Activated CD8-positive, alpha-beta memory T cell treated with anti-CD3 and anti-CD28 coated beads, Interleukin-2, amount 50 U/mL, for 4 hours (primary cell): ENCODE data around the gene EYS.

ENCODE experiments used
- DNase-seq: peaks from one replicate; pipeline ENCODE4 v3.0.0-alpha.2; 2020

Gene EYS

GRCh38 chr6:64213697-64214096 lies 1493.3 kb downstream of the EYS start:
- DNase-seq = no peak

GRCh38 chr6:64197246-64197645 lies 1509.8 kb downstream of the EYS start:
- DNase-seq = no peak

GRCh38 chr6:64186592-64186991 lies 1520.4 kb downstream of the EYS start:
- no peak for DNase-seq

- DNase-seq = no peak
Measured at GRCh38 chr6:64185621-64186020, 1521.4 kb downstream of the EYS start.

GRCh38 chr6:64175296-64175695 lies 1531.7 kb downstream of the EYS start:
- DNase-seq = no peak

GRCh38 chr6:64170316-64170715 lies 1536.7 kb downstream of the EYS start:
- DNase-seq = no peak

GRCh38 chr6:64160486-64160885 lies 1546.5 kb downstream of the EYS start:
- no peak for DNase-seq

- no peak for DNase-seq
Measured at GRCh38 chr6:64155063-64155462, 1552.0 kb downstream of the EYS start.

- DNase-seq = no peak
Measured at GRCh38 chr6:64146876-64147275, 1560.2 kb downstream of the EYS start.

- no peak for DNase-seq
Measured at GRCh38 chr6:64146094-64146493, 1560.9 kb downstream of the EYS start.

- DNase-seq = no peak
Measured at GRCh38 chr6:64145658-64146057, 1561.4 kb downstream of the EYS start.

GRCh38 chr6:64143101-64143500 lies 1563.9 kb downstream of the EYS start:
- no peak for DNase-seq

GRCh38 chr6:64141680-64142079 lies 1565.3 kb downstream of the EYS start:
- no peak for DNase-seq

- no peak for DNase-seq
Measured at GRCh38 chr6:64128301-64129024, 1578.6 kb downstream of the EYS start.

GRCh38 chr6:64123761-64124633 lies 1583.0 kb downstream of the EYS start:
- no peak for DNase-seq

GRCh38 chr6:64122712-64123375 lies 1584.2 kb downstream of the EYS start:
- no peak for DNase-seq

GRCh38 chr6:64121011-64121565 lies 1585.9 kb downstream of the EYS start:
- no peak for DNase-seq

- no peak for DNase-seq
Measured at GRCh38 chr6:64113704-64114103, 1593.3 kb downstream of the EYS start.

- DNase-seq = no peak
Measured at GRCh38 chr6:64104051-64104450, 1603.0 kb downstream of the EYS start.

- no peak for DNase-seq
Measured at GRCh38 chr6:64103480-64103879, 1603.5 kb downstream of the EYS start.

GRCh38 chr6:64100702-64101303 lies 1606.2 kb downstream of the EYS start:
- DNase-seq = no peak

- DNase-seq = no peak
Measured at GRCh38 chr6:64090352-64090751, 1616.7 kb downstream of the EYS start.

- no peak for DNase-seq
Measured at GRCh38 chr6:64085126-64085525, 1621.9 kb downstream of the EYS start.
